Measurements from ENCODE around the gene SFTPB. TPM values are rescaled to one million over a fixed set of nuclear protein-coding genes. Genes with fewer than 3 reads are reported as not detected.
"Not testable (repeated sequence)": the region's sequence is repeated elsewhere in the genome, so short reads cannot be mapped to it uniquely, and the experiment has no call there.

The SFTPB gene
- total and polyA plus RNA-seq, 5 donors from 2014 or later: not detected

- H3K27me3 ChIP-seq (ENCODE audit: control insufficient read depth, insufficient read depth, low read length): no peaks in the 10 kb centered on the region
- peak in 1 of 3 donors; percentile 36 for DNase-seq
- H3K27ac ChIP-seq (ENCODE audit: insufficient read depth, low read length, poor library complexity, severe bottlenecking): peak overlapping the region; percentile 23
- H3K4me1 ChIP-seq (ENCODE audit: control insufficient read depth, insufficient read depth, low read length, poor library complexity, severe bottlenecking): no peaks in the 10 kb centered on the region
- no peak overlapping the region for H3K4me3 ChIP-seq (ENCODE audit: low read depth, low read length)
- Mint-ChIP-seq H3K27me3 (no peaks in the 10 kb centered on the region), H3K27ac (peak overlapping the region in 2 of 3 donors; percentile 26 to 42), H3K36me3 (peaks cover 47% of the 10 kb centered on the region), H3K9me3 (no peaks in the 10 kb centered on the region), H3K4me3 (no peak overlapping the region), H3K4me1 (peaks cover 0 to 19% (median 12%) of the 10 kb centered on the region in 4 donors)
- ATAC-seq (ENCODE audit: low read depth in 2 of 2): no peak
- peaks cover 83% of the 10 kb centered on the region for H3K36me3 ChIP-seq (ENCODE audit: control insufficient read depth, insufficient read depth, low read length)
- no peaks in the 10 kb centered on the region for H3K9me3 ChIP-seq (ENCODE audit: control insufficient read depth in 2 of 2, low read length in 2 of 2)
These were observed 39.3 kb downstream of the SFTPB start for GRCh38 chr2:85628658-85629057.

- Histone ChIP-seq H3K4me1 (ENCODE audit: control insufficient read depth, insufficient read depth, low read length, poor library complexity, severe bottlenecking) (no peaks in the 10 kb centered on the region), H3K4me3 (ENCODE audit: low read depth, low read length) (no peak overlapping the region), H3K9me3 (ENCODE audit: control insufficient read depth in 2 of 2, low read length in 2 of 2) (no peaks in the 10 kb centered on the region), H3K27ac (ENCODE audit: insufficient read depth, low read length, poor library complexity, severe bottlenecking) (no peak overlapping the region), H3K36me3 (ENCODE audit: control insufficient read depth, insufficient read depth, low read length) (peaks cover 80% of the 10 kb centered on the region), H3K27me3 (ENCODE audit: control insufficient read depth, insufficient read depth, low read length) (no peaks in the 10 kb centered on the region)
- H3K36me3 Mint-ChIP-seq: peaks cover 41% of the 10 kb centered on the region
- H3K9me3 Mint-ChIP-seq: no peaks in the 10 kb centered on the region
- no peak for ATAC-seq (ENCODE audit: low read depth in 2 of 2)
- H3K4me3 Mint-ChIP-seq: no peak overlapping the region
- no peak overlapping the region for H3K27ac Mint-ChIP-seq
- H3K27me3 Mint-ChIP-seq: no peaks in the 10 kb centered on the region
- H3K4me1 Mint-ChIP-seq: peaks cover 0 to 21% (median 12%) of the 10 kb centered on the region in 4 donors
- no peak for DNase-seq
These were observed 44.0 kb downstream of the SFTPB start for GRCh38 chr2:85623991-85624390.

- H3K9me3 ChIP-seq (ENCODE audit: control insufficient read depth in 2 of 2, low read length in 2 of 2): no peaks in the 10 kb centered on the region
- no peak overlapping the region for H3K4me3 ChIP-seq (ENCODE audit: low read depth, low read length)
- peaks cover 59% of the 10 kb centered on the region for H3K36me3 ChIP-seq (ENCODE audit: control insufficient read depth, insufficient read depth, low read length)
- H3K4me1 ChIP-seq (ENCODE audit: control insufficient read depth, insufficient read depth, low read length, poor library complexity, severe bottlenecking): peaks cover 15% of the 10 kb centered on the region
- no peak overlapping the region for H3K27ac ChIP-seq (ENCODE audit: insufficient read depth, low read length, poor library complexity, severe bottlenecking)
- Mint-ChIP-seq H3K4me1 (peaks cover 0 to 27% (median 15%) of the 10 kb centered on the region in 4 donors), H3K9me3 (no peaks in the 10 kb centered on the region), H3K36me3 (peaks cover 33% of the 10 kb centered on the region), H3K27me3 (no peaks in the 10 kb centered on the region), H3K27ac (peak overlapping the region in 1 of 3 donors; percentile 4), H3K4me3 (peak overlapping the region in 2 of 4 donors; percentile 12 to 38)
- no peak for DNase-seq
- H3K27me3 ChIP-seq (ENCODE audit: control insufficient read depth, insufficient read depth, low read length): no peaks in the 10 kb centered on the region
- no peak for ATAC-seq (ENCODE audit: low read depth in 2 of 2)
These were observed 46.7 kb downstream of the SFTPB start for GRCh38 chr2:85621338-85621737.

- Mint-ChIP-seq H3K4me1 (peaks cover 0 to 34% (median 18%) of the 10 kb centered on the region in 4 donors), H3K4me3 (peak overlapping the region in 1 of 4 donors; percentile 77), H3K27me3 (no peaks in the 10 kb centered on the region), H3K9me3 (no peaks in the 10 kb centered on the region), H3K27ac (peak overlapping the region in 1 of 3 donors; percentile 32), H3K36me3 (peaks cover 23% of the 10 kb centered on the region)
- ATAC-seq (ENCODE audit: low read depth in 2 of 2) (no peak), DNase-seq (no peak)
- peaks cover 15% of the 10 kb centered on the region for H3K4me1 ChIP-seq (ENCODE audit: control insufficient read depth, insufficient read depth, low read length, poor library complexity, severe bottlenecking)
- no peaks in the 10 kb centered on the region for H3K27me3 ChIP-seq (ENCODE audit: control insufficient read depth, insufficient read depth, low read length)
- no peak overlapping the region for H3K4me3 ChIP-seq (ENCODE audit: low read depth, low read length)
- H3K27ac ChIP-seq (ENCODE audit: insufficient read depth, low read length, poor library complexity, severe bottlenecking): no peak overlapping the region
- peaks cover 44% of the 10 kb centered on the region for H3K36me3 ChIP-seq (ENCODE audit: control insufficient read depth, insufficient read depth, low read length)
- H3K9me3 ChIP-seq (ENCODE audit: control insufficient read depth in 2 of 2, low read length in 2 of 2): no peaks in the 10 kb centered on the region
These were observed 48.4 kb downstream of the SFTPB start for GRCh38 chr2:85619617-85620016.

GRCh38 chr2:85617723-85618122 lies 50.3 kb downstream of the SFTPB start:
- Mint-ChIP-seq H3K4me1 (peaks cover 4 to 34% (median 17%) of the 10 kb centered on the region in 4 donors), H3K27ac (peak overlapping the region in 2 of 3 donors; percentile 73 to 93), H3K36me3 (peaks cover 10% of the 10 kb centered on the region), H3K4me3 (peak overlapping the region; percentile 96 to 100 (median 99))
- Histone ChIP-seq H3K4me3 (ENCODE audit: low read depth, low read length) (peak overlapping the region; percentile 76), H3K36me3 (ENCODE audit: control insufficient read depth, insufficient read depth, low read length) (peaks cover 31% of the 10 kb centered on the region), H3K4me1 (ENCODE audit: control insufficient read depth, insufficient read depth, low read length, poor library complexity, severe bottlenecking) (peaks cover 16% of the 10 kb centered on the region)
- ATAC-seq (ENCODE audit: low read depth in 2 of 2); H3K27me3 Mint-ChIP-seq; H3K27me3 ChIP-seq (ENCODE audit: control insufficient read depth, insufficient read depth, low read length); H3K27ac ChIP-seq (ENCODE audit: insufficient read depth, low read length, poor library complexity, severe bottlenecking); H3K9me3 ChIP-seq (ENCODE audit: control insufficient read depth in 2 of 2, low read length in 2 of 2); H3K9me3 Mint-ChIP-seq; DNase-seq: not testable (repeated sequence)

- Histone ChIP-seq H3K27me3 (ENCODE audit: control insufficient read depth, insufficient read depth, low read length) (no peaks in the 10 kb centered on the region), H3K27ac (ENCODE audit: insufficient read depth, low read length, poor library complexity, severe bottlenecking) (peak overlapping the region; percentile 82), H3K36me3 (ENCODE audit: control insufficient read depth, insufficient read depth, low read length) (peaks cover 10% of the 10 kb centered on the region), H3K4me1 (ENCODE audit: control insufficient read depth, insufficient read depth, low read length, poor library complexity, severe bottlenecking) (peaks cover 30% of the 10 kb centered on the region), H3K9me3 (ENCODE audit: control insufficient read depth in 2 of 2, low read length in 2 of 2) (no peaks in the 10 kb centered on the region), H3K4me3 (ENCODE audit: low read depth, low read length) (no peak overlapping the region)
- ATAC-seq (ENCODE audit: low read depth in 2 of 2) (no peak), DNase-seq (no peak)
- Mint-ChIP-seq H3K27me3 (no peaks in the 10 kb centered on the region), H3K4me1 (peaks cover 4 to 40% (median 21%) of the 10 kb centered on the region in 4 donors), H3K27ac (peak overlapping the region in 2 of 3 donors; percentile 93 to 96), H3K4me3 (peak overlapping the region; percentile 28 to 99 (median 98)), H3K9me3 (no peaks in the 10 kb centered on the region), H3K36me3 (peaks cover 4% of the 10 kb centered on the region)
These were observed 52.6 kb downstream of the SFTPB start for GRCh38 chr2:85615413-85615728.

- not testable (repeated sequence) for H3K27me3 Mint-ChIP-seq; H3K36me3 Mint-ChIP-seq; ATAC-seq (ENCODE audit: low read depth in 2 of 2); H3K27ac ChIP-seq (ENCODE audit: insufficient read depth, low read length, poor library complexity, severe bottlenecking); H3K4me3 ChIP-seq (ENCODE audit: low read depth, low read length); H3K27me3 ChIP-seq (ENCODE audit: control insufficient read depth, insufficient read depth, low read length); H3K36me3 ChIP-seq (ENCODE audit: control insufficient read depth, insufficient read depth, low read length); H3K9me3 ChIP-seq (ENCODE audit: control insufficient read depth in 2 of 2, low read length in 2 of 2); DNase-seq; H3K9me3 Mint-ChIP-seq; H3K27ac Mint-ChIP-seq
- peaks cover 34% of the 10 kb centered on the region for H3K4me1 ChIP-seq (ENCODE audit: control insufficient read depth, insufficient read depth, low read length, poor library complexity, severe bottlenecking)
- H3K4me3 Mint-ChIP-seq: peak overlapping the region in 2 of 4 donors; percentile 99
- H3K4me1 Mint-ChIP-seq: peaks cover 4 to 44% (median 24%) of the 10 kb centered on the region in 4 donors
These were observed 53.2 kb downstream of the SFTPB start for GRCh38 chr2:85614757-85615156.

GRCh38 chr2:85613717-85614515 lies 54.1 kb downstream of the SFTPB start:
- peaks cover 4 to 48% (median 22%) of the 10 kb centered on the region in 4 donors for H3K4me1 Mint-ChIP-seq
- DNase-seq (no peak), ATAC-seq (ENCODE audit: low read depth in 2 of 2) (no peak)
- H3K4me1 ChIP-seq (ENCODE audit: control insufficient read depth, insufficient read depth, low read length, poor library complexity, severe bottlenecking): peaks cover 34% of the 10 kb centered on the region
- H3K27me3 Mint-ChIP-seq: no peaks in the 10 kb centered on the region
- H3K36me3 ChIP-seq (ENCODE audit: control insufficient read depth, insufficient read depth, low read length): peaks cover 6% of the 10 kb centered on the region
- peak overlapping the region in 1 of 3 donors; percentile 49 for H3K27ac Mint-ChIP-seq
- no peaks in the 10 kb centered on the region for H3K27me3 ChIP-seq (ENCODE audit: control insufficient read depth, insufficient read depth, low read length)
- peaks cover 5% of the 10 kb centered on the region for H3K36me3 Mint-ChIP-seq
- H3K9me3 ChIP-seq (ENCODE audit: control insufficient read depth in 2 of 2, low read length in 2 of 2): no peaks in the 10 kb centered on the region
- no peaks in the 10 kb centered on the region for H3K9me3 Mint-ChIP-seq
- peak overlapping the region; percentile 15 to 99 (median 52) for H3K4me3 Mint-ChIP-seq
- H3K4me3 ChIP-seq (ENCODE audit: low read depth, low read length): no peak overlapping the region
- no peak overlapping the region for H3K27ac ChIP-seq (ENCODE audit: insufficient read depth, low read length, poor library complexity, severe bottlenecking)
